ENCODE data around the gene ITM2C.
A peak's percentile ranks its signal among the peaks of the same experiment; 100 is the strongest.

ITM2C gene

GRCh38 chr2:230864605-230865306, at the start of gene ITM2C:
ITM2C (plus strand) TSS chr2:230864942; CDS start chr2:230865026, 84 bp downstream.
- FAIRE-seq = no peak

GRCh38 chr2:230815088-230815487, 49.7 kb upstream of the ITM2C start:
- FAIRE-seq = no peak

- FAIRE-seq = no peak
These were observed 48.0 kb upstream of the ITM2C start for GRCh38 chr2:230816735-230817134.

GRCh38 chr2:230819433-230819832, 45.3 kb upstream of the ITM2C start:
- no peak for FAIRE-seq

GRCh38 chr2:230821261-230821990, 43.3 kb upstream of the ITM2C start:
- no peak for FAIRE-seq

- no peak for FAIRE-seq
These were observed 42.7 kb upstream of the ITM2C start for GRCh38 chr2:230821991-230822520.

GRCh38 chr2:230823264-230823964, 41.3 kb upstream of the ITM2C start:
- no peak for FAIRE-seq

- peak; percentile 74 for FAIRE-seq
These were observed 40.2 kb upstream of the ITM2C start for GRCh38 chr2:230824406-230824978.

- no peak for FAIRE-seq
These were observed 39.4 kb upstream of the ITM2C start for GRCh38 chr2:230825354-230825753.

- FAIRE-seq = no peak
These were observed 36.9 kb upstream of the ITM2C start for GRCh38 chr2:230827774-230828271.

- FAIRE-seq = no peak
These were observed 36.3 kb upstream of the ITM2C start for GRCh38 chr2:230828272-230828961.

- no peak for FAIRE-seq
These were observed 35.4 kb upstream of the ITM2C start for GRCh38 chr2:230829293-230829692.

- no peak for FAIRE-seq
These were observed 34.8 kb upstream of the ITM2C start for GRCh38 chr2:230829959-230830358.

GRCh38 chr2:230830428-230830827, 34.3 kb upstream of the ITM2C start:
- FAIRE-seq = no peak

GRCh38 chr2:230840301-230840700, 24.4 kb upstream of the ITM2C start:
- FAIRE-seq = no peak

- no peak for FAIRE-seq
These were observed 22.3 kb upstream of the ITM2C start for GRCh38 chr2:230842473-230842872.

GRCh38 chr2:230843132-230843531, 21.6 kb upstream of the ITM2C start:
- no peak for FAIRE-seq

GRCh38 chr2:230846360-230846759, 18.4 kb upstream of the ITM2C start:
- FAIRE-seq = no peak

GRCh38 chr2:230847883-230848388, 16.8 kb upstream of the ITM2C start:
- peak; percentile 69 for FAIRE-seq

GRCh38 chr2:230849633-230850357, 14.9 kb upstream of the ITM2C start:
- FAIRE-seq = no peak

- FAIRE-seq = no peak
These were observed 14.4 kb upstream of the ITM2C start for GRCh38 chr2:230850358-230850658.

GRCh38 chr2:230852113-230852512, 12.6 kb upstream of the ITM2C start:
- FAIRE-seq = no peak

Measured in G401.6 (cell line).